SK-N-MC (cell line): Measurements from ENCODE around the gene IRF3.

Experiments
- EZH2 ChIP-seq: fragments of 200-600 bp; sonication (generic); IDR thresholded peaks from one replicate; pipeline ENCODE4 v1.6.1; 2017; ENCODE audit warnings: antibody characterized with exemption
- FOXP2 ChIP-seq: optimal IDR thresholded peaks from 2 replicates; pipeline ENCODE3; 2011; ENCODE audit warnings: mild to moderate bottlenecking, moderate library complexity; ENCODE audit not compliant: insufficient read depth; ENCODE audit errors: extremely low read length, control extremely low read depth
- POLR2AphosphoS5 ChIP-seq: IDR thresholded peaks from 2 replicates; pipeline ENCODE4 v1.6.1; 2012; ENCODE audit warnings: mild to moderate bottlenecking, low read depth, low read length, borderline replicate concordance

DNA sequence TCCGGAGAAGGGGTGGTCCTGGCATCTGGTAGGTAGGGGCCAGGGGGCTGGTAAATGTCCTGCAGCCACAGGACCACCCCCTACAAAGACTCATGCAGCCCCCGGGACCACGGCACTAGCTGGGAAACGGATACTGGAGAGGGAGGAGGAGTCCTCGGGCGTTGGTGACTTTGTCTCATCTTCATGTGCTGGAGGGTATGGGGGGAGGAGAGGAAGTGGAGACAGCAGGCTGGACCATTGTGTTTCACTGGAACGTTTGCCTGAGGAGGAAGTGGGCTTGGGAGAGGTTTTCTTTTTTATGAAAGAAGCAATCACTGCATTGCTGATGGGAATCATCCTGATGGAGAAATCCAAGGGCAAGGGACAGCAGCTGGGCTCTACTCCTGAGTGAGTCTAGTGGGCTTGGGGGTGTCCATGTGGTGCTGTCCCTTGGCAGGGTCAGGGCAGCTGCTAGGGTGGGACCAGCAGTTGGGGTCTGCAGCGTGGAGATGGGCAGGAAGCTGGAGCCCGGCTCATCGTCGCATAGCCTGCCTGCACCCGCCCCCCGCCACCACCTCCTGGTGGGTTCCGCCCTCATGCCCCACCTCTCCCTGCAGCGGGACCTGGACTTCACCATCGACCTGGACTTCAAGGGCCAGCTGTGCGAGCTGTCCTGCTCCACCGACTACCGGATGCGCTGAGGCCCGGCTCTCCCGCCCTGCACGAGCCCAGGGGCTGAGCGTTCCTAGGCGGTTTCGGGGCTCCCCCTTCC is 22.1 kb upstream of the IRF3 start:
- TF ChIP-seq EZH2 (no peak), POLR2AphosphoS5 (no peak), FOXP2 (no peak)
